ENCODE data around the gene PRSS38. TPM values are rescaled to one million over a fixed set of nuclear protein-coding genes. Genes with fewer than 3 reads are reported as not detected.

The PRSS38 gene
- total RNA-seq, 1 donor from 2014 or later = not detected

DNA sequence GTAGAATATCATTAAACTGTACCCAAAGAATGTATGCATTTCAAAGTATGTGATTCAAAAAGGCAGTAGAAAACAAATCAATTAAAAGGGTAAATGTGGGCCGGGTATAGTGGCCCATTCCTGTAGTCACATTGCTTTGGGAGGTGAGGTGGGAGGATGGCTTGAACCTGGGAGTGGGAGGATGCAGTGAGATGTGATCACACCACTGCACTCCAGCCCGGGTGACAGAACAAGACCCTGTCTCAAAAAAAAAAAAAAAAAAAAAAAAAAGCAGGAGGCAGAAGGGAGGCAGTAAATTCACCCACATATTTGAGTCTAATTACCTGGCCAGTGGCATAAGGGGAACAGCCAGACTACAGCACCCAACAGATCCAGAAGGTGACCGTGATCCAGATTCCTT, 17.9 kb upstream of the PRSS38 start:
- Mint-ChIP-seq H3K27ac (no peak overlapping the region), H3K27me3 (no peaks in the 10 kb centered on the region), H3K4me1 (no peaks in the 10 kb centered on the region), H3K4me3 (no peak overlapping the region), H3K36me3 (ENCODE audit: low read depth) (no peaks in the 10 kb centered on the region), H3K9me3 (no peaks in the 10 kb centered on the region)
- ChIA-PET POLR2A (no interaction called here), CTCF (no interaction called here)
- TF ChIP-seq CTCF (IDR thresholded peaks at IDR 0.05) = no peak
- no peak for ATAC-seq (ENCODE audit: low read depth)
- intact Hi-C loops (cut with micrococcal nuclease) = no loop called here
- DNase-seq = no peak

DNA sequence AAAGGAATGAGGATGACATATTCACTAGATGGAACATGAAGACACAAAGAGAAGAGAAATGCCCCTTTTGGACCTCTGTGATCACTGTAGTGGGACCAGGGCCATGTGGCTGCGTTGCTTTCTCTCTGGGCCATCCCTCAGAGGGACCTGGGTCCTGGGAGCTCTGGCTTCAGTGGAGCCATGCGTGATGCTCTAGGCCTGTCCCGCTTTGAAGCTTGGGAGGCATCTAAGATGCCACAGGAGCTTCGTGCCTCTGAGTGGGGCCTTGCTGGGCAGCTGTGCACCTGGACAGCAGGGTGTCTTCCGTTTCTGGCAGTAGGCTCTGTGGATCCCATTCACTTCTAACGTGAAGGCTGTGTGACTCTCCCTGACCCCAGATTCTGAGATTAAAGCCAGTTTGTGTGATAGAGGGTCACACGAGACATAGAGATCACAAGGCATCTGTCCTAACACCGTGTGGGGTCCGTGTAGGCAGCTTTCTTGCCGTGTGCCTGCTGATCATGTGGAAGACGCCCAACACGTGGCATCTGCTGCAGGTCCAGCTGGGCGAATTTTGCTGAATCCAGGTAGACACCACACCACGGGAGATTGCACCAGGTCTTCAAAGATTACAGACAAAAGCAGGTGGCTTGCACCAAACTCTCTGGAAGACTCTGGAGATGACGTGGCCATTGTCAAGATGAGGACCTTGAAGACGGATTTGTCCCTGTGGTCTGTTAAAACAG, 17.2 kb upstream of the PRSS38 start:
- Mint-ChIP-seq H3K27ac (no peak overlapping the region), H3K27me3 (no peaks in the 10 kb centered on the region), H3K9me3 (no peaks in the 10 kb centered on the region), H3K4me1 (no peaks in the 10 kb centered on the region), H3K4me3 (no peak overlapping the region), H3K36me3 (ENCODE audit: low read depth) (no peaks in the 10 kb centered on the region)
- ATAC-seq (ENCODE audit: low read depth) (no peak), DNase-seq (no peak)
- POLR2A ChIA-PET = no interaction called here
- CTCF ChIA-PET = no interaction called here
- intact Hi-C loops (cut with micrococcal nuclease) = no loop called here
- no peak for TF ChIP-seq CTCF (IDR thresholded peaks at IDR 0.05)

DNA sequence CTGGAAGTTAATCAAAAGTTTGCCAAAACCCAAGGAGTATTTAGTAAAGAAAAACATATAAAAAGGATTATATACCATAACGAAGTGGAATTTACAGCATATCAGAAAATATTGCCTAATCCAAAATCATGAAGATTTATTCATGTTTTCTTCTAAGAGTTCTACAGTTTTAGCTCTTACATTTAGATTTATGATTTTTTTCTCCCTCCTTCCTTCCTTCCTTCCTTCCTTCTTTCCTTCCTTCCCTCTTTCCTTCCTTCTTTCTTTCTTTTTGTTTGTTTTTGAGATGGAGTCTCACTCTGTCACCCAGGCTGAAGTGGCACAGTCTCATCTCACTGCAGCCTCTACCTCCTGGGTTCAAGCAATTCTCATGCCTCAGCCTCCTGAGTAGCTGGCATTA, 15.7 kb upstream of the PRSS38 start:
- Mint-ChIP-seq H3K4me3 (no peak overlapping the region), H3K27ac (no peak overlapping the region), H3K4me1 (no peaks in the 10 kb centered on the region), H3K9me3 (peaks cover 10% of the 10 kb centered on the region), H3K36me3 (ENCODE audit: low read depth) (no peaks in the 10 kb centered on the region), H3K27me3 (peaks cover 6% of the 10 kb centered on the region)
- ChIA-PET POLR2A (interaction anchor here (0.7 kb wide), 1 partner anchor 221 kb away, joined by 13 read pairs; no protein-coding TSS in a partner anchor), CTCF (no interaction called here)
- DNase-seq (no peak), ATAC-seq (ENCODE audit: low read depth) (no peak)
- intact Hi-C loops (cut with micrococcal nuclease) = no loop called here
- no peak for TF ChIP-seq CTCF (IDR thresholded peaks at IDR 0.05)

DNA sequence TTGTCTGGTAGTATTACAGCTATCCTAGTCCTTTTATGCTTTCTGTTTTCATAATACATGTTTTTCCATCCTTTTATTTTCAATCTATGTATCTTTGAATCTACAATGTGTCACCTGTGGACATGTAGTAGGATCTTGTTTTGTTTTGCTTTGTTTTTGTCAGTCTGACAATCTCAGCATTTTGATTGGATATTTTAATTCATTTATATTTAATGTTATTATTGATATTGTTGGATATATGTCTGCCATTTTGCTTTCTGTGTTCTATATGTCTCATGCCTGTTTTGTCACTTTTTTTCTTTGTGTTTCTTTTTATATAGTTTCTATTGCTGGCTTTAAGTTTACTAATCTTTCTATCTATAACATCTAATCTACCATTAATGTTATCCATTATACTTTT, 11.5 kb upstream of the PRSS38 start:
- intact Hi-C loops (cut with micrococcal nuclease) = no loop called here
- ATAC-seq (ENCODE audit: low read depth) (no peak), DNase-seq (no peak)
- H3K36me3 Mint-ChIP-seq (ENCODE audit: low read depth) = no peaks in the 10 kb centered on the region
- H3K27ac Mint-ChIP-seq = no peak overlapping the region
- no peaks in the 10 kb centered on the region for H3K4me1 Mint-ChIP-seq
- H3K4me3 Mint-ChIP-seq = no peak overlapping the region
- peaks cover 20% of the 10 kb centered on the region for H3K27me3 Mint-ChIP-seq
- ChIA-PET POLR2A (no interaction called here), CTCF (no interaction called here)
- H3K9me3 Mint-ChIP-seq = peaks cover 14% of the 10 kb centered on the region
- TF ChIP-seq CTCF (IDR thresholded peaks at IDR 0.05) = no peak

- DNase-seq = no peak
- H3K27ac Mint-ChIP-seq = no peak overlapping the region
- peaks cover 14% of the 10 kb centered on the region for H3K9me3 Mint-ChIP-seq
- intact Hi-C loops (cut with micrococcal nuclease) = no loop called here
- no peak for ATAC-seq (ENCODE audit: low read depth)
- H3K36me3 Mint-ChIP-seq (ENCODE audit: low read depth) = no peaks in the 10 kb centered on the region
- no peak overlapping the region for H3K4me3 Mint-ChIP-seq
- no peaks in the 10 kb centered on the region for H3K4me1 Mint-ChIP-seq
- no peak for TF ChIP-seq CTCF (IDR thresholded peaks at IDR 0.05)
- peaks cover 22% of the 10 kb centered on the region for H3K27me3 Mint-ChIP-seq
- CTCF ChIA-PET = no interaction called here
- POLR2A ChIA-PET = no interaction called here
Measured at GRCh38 chr1:227805606-227806197, 9.8 kb upstream of the PRSS38 start.
